ENCODE data around the gene CDC42EP2.

The CDC42EP2 gene

DNA sequence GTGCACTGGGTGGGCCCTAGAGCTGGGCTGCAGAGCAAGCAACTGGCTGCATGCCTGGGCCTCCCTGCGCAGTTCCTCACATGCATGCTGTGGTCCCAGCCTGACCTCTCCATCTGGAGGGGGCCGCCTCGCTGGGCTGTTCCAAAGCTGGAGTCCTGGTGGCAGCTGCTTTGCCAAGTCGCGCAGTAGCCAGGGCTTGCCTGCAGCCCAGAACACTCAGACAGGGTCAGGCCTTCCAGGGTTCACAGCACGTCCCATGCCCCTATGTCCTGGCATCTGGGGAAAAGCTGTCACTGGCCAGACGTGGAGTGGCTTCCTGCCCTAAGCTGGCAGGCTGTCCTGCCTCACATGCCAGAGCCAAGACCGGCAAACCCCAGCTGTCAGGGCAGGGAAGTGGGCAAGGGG lies 16.5 kb upstream of the CDC42EP2 start:
- peak; percentile 57 for DNase-seq (ENCODE audit: low spot score)

DNA sequence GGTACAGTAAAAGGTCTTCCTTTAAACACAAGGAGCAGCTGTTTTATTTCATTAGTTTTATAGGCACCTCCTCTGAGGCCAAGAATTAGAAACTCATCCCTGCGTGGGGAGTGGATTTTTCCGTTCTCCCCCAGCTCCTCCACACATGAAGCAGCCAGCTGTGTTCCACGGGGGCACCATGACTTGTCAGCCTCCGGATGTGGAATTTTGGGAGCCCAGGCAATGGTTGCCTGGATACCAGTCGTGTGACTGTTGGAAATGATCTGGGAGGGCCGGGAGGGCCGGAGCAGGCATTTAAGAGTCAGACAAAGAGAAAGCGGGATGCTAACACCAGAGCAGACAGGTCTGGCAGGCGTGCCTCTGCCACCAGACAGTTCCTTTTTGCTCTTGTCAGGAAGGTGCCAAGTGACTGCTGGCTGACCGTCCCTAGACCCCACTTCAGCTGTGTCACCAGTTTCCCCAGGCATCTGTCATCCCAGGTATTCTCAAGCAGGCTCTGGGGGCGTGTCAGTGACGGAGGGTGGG lies 15.9 kb upstream of the CDC42EP2 start:
- peak; percentile 76 for DNase-seq (ENCODE audit: low spot score)

DNA sequence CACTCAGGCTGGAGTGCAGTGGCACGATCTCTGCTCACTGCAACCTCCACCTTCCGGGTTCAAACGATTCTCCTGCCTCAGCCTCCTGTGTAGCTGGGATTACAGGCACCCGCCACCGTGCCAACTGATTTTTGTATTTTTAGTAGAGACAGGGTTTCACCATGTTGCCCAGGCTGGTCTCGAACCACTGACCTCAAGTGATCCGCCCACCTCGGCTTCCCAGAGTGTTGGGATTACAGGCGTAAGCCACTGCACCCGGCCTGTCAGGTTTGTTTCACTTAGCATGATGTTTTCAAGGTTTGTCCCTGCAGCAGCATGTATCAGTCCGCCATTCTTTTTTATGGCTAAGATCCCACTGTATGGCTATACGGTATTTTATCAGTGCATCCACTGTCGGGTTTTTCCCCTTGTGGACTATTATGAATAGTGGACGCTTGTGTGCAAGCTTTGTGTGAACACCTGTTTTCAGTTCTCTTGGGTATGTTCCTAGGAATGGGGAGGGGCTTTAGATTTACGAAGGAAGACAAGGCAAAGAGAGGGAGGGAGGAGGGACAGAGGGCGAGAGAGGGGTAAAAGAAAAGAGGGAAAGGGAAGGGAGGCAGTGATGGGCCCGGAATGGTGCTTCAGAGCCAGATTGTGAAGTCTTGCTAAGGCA lies 13.9 kb upstream of the CDC42EP2 start:
- no peak for DNase-seq (ENCODE audit: low spot score)

DNA sequence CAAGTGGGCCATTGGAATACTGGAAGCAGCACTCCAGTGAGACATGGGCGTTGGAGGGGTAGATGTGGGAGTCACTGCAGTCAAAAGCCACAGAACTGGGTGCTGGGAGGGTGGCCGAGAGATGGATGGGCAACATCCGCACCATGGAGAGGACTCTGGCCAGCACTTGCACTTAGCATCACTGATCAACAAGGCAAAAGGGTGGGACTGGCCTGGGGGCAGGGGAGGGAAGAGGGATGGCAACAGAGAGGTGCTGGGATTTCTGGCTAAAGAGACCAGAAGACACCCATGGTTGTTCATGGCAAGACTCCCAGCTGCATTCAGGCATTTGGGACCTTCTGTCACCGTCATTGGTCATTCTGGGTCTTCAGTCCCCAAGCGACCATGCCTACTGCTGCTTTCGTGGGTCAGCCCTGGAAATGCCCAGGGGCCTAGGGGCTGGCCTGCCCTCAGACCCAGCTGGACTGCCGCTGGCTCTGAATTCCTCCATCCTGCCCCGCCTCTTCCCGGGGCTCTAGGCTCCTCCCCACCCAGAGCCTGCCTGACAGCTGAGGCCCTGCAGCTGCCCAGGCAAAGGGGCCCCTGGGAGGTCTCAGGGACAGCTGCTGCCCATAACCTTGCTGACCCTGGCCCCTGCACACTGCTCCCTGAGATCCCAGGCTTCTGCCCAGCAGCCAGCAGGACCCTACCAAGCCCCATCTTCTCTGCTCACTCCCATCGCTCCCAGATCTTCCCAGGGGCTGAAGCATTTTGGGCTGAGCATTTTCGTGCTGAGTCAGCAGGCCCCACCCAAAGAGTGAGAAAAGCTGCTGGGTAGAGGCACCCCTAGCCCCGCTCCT lies 13.0 kb upstream of the CDC42EP2 start:
- DNase-seq (ENCODE audit: low spot score): peak; percentile 82

DNA sequence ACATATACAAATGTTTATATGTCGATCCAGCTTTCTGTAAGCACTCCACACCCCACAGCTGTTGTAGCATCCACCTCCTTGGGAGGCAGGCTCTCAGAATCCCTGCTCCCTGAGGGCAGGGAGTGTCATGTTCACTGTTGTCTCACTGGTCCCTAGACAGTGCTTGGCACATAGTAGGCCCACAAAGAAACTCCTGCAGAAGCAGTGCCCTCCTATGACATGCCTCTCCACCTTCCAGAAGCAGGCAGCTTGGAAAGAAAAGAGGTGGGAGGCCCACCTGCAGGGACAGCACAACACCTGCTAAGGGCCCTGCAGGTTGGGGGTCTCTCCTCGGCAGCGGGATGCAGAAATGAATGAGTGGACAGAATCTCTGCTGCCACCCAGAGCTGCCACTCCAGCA lies 11.1 kb upstream of the CDC42EP2 start:
- DNase-seq (ENCODE audit: low spot score): no peak

DNA sequence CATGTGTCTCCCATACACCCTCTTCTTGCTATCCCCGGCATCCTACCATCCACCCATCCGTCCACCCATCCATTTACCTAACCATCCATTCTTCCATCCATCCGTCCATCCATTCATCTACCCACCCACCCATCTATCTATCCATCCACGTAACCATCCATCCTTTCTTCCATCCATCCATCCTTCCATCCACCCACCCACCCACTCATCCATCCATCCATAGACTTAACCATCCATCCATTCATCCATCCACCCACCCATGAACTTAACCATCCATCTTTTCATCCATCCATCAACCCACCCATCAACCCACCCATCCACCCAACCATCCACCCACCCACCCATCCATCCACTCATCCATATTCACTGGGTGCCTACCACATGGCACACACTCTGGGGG lies 10.6 kb upstream of the CDC42EP2 start:
- DNase-seq (ENCODE audit: low spot score): no peak

DNA sequence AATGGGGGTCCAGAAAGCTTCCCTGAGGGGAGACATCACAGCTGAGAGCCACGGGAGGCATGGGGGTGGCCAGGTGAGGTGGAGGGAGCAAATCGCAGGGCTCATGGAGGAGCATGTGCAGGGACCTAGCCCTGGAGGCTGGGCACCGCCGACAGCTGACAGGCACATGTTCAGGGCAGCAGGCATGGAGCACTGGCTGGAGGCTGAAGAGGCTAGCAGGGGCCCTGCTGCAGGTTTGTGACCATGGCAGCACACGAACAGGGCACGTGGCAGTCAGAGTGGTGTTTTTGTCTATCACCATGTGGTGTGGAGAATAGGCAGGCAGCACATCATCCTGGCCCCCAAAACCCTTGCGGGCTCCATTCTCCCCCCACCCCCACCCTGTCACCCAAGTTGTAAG lies 10.1 kb upstream of the CDC42EP2 start:
- DNase-seq (ENCODE audit: low spot score): no peak

DNA sequence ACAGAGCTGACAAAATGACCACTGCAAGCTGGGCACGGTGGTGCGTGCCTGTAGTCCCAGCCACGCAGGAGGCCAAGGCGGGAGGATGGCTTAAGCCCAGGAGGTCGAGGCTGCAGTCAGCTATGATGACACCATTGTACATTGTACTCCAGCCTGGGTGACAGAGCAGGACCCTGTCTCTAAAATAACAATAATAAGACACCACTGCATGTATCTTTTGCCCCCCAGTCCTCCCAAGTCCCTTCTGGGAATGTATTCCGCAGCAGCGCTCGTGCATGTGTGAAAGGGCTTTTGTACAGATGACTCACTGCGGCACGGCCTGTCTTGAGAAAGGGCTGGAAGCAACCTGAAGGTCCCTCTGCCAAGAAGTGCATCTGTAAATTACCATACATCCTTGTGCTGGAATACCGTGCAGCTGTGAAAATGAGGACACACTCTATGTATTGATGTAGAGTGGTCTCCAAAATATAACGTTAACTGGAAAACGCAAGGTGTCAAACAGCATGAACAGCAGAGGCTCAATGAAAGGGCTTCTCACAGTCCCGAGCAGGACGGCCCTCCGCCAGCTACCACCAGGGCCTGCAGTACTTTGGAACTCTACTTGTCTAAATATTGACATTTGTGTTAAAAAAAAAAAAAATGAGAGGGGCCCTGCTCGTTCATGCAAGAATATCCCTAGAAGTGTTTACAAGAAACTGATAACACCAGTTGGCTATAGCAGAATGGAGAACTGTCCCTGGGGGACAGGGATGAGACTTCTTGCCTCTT lies 9.0 kb upstream of the CDC42EP2 start:
- no peak for DNase-seq (ENCODE audit: low spot score)

DNA sequence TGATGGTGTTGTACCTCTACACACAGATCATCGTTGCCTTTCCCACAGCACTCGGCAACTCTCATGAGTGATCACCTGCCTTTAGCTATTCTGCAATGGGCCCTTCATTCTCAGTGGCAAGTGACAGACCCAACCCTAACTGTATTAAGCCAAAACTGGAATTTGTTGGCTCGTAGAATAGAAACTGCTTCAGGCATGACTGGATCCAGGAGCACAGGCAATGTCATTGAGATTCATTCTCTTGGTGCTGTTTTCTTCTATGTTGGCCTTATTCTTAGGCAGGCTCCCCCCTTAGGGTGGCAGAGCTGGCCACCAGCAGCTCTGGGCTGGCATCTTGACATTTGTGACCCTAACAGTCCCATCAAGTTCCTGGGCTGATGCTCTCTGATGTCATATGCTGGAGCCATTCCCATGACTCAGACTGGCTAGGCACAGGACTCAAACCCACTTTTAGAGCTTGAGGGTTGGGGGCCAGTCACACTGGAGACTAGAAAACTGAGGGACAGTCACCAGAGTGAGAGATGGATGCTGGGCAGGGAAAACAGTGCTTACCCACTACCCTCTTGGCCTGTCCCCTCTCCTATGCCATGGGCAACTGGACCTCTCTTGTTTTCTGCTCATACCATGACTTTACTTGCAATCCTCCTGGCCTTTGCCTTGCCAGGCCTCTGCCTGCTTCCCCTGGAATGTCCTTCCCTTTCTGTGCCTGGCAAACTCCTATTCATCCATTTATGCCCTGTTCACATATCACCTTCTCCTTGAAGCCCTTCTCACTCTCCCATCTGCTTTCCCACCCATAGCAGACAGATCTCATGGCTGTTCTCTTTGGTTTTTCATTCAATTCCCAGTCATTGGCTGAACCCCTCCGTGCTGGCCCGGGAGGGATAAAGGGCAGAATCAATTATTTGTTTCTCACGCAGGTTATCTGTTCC lies 7.1 kb upstream of the CDC42EP2 start:
- DNase-seq (ENCODE audit: low spot score): no peak

DNA sequence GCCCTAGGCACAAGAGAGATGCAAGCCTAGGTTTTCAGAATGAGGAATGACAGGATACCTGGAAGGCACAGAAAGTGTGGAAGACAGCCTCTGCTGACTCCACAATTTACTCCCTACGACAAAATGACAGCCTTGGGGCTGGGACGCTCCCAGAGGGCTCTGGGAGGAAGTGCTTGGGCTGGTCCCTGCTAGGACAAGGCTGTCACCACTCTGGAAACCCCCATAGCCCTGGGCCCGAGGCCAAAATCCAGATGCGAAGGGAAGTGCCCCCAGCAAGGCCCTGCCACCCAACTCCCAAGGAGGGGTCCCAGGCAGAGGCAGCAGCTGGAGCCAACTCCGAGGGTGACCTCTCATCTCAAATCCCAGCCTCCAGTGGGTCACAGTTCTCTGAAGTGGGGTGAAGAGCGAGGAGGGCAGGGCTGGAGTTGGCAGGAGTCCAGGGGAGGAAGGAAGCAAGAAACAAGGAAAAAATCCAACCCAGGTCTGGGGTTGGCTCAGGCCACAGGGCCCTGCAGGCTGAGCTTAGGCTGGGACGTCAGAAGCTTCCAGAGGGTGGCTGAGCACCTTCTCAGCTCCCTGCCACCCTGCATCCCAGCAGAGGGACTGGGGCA lies 6.3 kb upstream of the CDC42EP2 start:
- no peak for DNase-seq (ENCODE audit: low spot score)

DNA sequence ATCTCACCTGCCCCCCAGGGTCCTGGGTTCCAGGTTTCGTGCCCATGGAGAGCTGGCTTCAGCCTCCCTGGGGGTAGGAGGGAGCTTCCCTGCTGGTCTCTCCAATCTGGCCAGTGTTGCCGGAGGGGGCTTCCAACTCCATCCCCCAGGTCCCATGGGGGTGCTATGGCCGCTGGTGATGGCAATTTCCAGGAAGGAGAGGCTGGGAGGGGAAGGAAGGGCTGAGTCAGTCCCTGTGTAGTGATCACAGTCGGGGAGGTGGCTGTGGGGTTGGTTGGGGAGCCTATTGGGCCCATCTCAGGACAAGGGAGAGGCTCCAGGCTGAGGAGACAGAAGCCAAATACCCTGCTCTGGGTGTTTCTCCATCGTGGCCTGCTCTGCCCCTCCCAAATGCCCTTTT lies 5.7 kb upstream of the CDC42EP2 start:
- no peak for DNase-seq (ENCODE audit: low spot score)

DNA sequence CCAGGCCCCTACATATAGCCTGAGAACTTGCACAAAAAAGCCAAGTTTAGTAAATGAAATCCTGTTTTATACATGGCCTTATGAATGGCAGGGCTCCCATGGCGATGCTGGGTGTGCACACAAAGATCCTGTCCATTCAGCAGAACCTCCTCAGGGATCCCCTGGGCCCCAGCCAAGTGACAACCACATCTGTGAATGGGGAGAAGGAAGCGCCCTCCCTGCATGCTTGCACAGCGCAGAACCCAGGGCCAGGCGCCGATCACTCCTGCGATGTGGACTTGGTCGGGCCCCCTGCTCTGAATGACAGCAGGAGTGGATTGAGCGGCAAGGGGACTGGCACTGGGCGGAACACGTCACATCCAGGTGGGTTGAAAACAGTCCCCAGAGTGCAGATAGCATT lies 4.5 kb upstream of the CDC42EP2 start:
- no peak for DNase-seq (ENCODE audit: low spot score)

DNA sequence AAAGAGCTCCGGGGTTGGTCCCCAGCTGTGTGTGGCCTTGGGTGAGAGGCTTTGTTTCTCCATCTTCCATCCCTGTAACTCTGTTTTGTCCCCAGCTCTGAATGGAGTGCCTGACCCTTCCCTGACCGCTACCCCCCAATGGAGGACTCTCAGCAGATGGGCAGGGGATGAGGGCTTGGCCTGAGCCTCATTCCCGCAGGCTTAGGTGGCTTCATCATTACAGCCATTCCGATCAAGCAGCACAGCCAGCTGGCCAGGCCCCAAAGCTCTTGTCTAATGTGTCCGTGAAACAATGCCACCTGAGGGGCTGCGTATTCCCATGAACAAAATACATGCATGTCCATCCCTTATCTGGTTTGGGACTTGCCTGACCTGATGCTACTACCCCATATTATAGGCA lies 3.9 kb upstream of the CDC42EP2 start:
- no peak for DNase-seq (ENCODE audit: low spot score)

DNA sequence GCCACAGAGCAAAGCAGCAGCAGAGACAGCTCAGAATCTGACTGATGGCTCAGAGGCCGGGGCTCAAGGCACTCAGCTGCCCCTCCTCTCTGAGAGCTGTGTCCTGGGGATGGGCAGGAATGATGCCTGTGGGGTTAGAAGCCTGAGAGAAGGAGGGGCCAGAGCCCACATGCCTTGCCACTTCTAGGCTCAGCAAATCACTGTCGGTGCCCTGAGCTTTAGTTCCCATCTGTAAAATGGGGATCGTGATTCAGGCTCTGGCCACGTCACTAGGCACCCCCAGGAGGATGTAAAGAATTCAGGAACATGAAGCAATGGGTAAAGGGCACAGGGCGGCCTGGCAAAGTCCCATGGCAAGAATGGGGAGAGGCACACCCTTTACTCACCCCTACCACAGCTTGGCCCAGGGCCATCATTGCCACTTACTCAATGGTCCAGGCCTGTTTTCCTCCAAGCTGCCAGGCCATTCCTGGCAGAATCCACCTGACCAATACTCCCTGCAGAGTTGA lies 3.4 kb upstream of the CDC42EP2 start:
- no peak for DNase-seq (ENCODE audit: low spot score)

DNA sequence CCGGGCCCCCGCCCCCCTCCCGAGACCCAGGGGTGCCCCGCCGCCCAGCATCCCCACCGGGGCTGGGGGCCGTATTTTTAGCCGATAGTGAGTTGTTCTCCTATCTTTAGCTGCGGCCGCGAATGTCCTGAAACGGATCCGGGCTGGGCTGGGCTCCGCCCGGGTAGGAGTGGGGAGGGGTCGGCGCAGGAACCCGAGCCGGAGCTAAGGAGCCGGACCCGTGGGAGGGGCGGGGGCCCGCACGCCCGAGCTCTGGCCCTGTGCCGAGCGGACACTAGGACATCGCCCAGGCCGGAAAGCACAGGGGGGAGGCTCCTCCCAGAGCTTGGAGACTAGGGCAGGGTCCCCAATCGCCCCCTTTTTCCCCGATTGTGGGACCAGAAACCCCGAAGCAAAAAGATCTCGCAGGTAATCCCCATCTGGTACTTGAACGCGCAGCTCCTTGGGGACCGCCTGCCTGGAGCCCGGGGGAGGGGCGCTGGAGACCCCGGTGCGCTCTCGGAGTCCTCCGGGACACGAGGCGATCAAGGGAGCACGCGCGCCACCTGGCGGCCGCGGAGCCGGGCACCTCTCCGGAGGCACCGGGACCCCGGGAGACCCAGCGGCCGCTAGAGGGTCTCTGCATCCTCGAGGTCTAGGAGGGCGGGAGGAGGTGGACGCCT lies 669 bp downstream of the CDC42EP2 start:
- peak; percentile 81 for DNase-seq (ENCODE audit: low spot score)

DNA sequence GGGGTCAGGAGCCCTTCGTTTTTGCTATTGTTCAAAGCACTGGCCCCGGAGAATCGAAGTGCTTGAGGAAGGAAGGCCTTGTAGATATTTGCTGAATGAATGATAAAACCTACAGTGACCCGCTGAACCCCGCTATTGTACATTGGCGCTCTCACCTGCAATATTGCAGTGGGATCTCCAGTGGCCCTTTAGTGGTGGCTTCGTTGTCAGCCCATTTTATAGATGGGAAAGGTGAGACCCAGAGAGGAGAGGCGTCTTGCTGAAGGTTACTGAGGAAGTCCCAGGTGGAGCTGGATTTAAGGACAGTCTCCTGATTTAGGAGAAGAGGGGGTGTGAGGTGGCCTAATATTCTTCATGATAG lies 1.2 kb downstream of the CDC42EP2 start:
- no peak for DNase-seq (ENCODE audit: low spot score)

DNA sequence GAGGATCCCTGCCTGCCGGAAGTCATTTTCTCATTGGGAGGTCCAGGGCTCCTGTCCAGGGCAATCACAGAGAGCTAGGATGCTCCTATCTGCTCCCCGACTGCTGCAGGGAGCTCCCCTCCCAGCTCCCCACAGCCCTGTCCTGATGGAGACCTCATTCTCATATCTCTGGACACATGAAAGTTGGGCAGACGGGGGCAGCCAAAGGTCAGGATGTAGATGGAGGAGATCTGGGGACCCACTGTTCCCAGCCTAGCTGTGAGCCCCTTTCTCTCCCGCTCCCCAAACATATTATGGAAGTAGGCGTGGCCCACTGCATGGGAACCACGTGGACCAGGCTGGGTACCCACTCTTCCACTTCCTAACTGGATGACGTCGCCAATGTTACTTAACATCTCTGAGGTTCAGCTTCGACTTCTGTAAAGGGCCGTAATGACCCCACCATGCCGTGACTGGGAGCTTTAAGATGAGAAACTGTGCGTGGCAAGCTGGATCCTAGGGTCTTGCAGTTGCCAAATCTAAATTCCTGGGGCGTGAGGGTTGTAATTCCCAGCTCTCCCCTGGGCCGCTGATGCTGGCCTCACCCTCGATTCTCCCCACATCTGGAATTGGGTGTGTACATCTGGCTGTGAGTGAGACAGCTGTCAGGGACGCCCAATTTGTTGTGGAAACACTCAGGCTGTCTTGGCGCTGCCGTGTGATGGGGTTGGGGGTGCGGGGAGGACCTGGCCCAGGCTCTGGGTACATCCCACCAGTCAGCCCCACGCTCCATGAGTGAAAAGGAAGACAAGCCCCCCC lies 1.8 kb downstream of the CDC42EP2 start:
- DNase-seq (ENCODE audit: low spot score): no peak

DNA sequence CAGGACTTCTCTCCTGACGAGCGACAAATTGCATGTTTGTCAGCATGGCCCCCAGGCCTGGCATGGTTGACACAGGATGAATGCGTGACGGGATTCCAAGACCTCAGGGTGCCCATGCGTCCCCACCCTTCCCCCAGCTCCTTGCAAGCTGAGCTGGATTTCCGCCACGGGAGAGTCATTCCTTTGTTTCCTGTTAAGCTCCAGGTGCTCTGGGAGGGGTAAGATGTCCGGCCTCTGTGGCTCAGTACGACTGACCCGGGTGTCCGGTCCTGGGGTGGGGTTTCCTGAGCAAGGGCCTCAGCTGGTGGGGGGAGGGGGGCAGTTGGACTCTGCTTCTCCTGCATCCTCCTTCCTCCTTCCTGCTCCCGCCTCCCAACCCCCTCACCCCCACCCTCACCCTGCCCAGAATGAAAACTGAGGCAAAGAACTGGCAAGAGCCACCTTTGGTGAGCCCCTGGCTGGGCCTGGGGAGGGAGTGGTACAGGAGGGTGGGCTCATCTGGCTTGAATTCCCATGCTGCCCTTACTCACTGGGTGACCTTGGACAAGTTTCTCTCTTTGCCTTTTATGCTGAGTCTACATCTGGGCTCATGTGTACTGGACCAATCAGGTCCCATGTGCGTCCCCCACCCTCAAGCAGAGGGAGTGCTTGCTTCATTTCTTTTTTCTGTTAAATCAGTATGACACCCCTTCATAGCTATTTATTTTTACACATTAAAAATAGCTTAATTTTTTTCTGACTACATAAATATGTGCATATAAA lies 2.5 kb downstream of the CDC42EP2 start:
- no peak for DNase-seq (ENCODE audit: low spot score)
